Mesodermal cell (in vitro differentiated cells): ENCODE measurements around the gene PITRM1.

Experiments
- H3K27ac ChIP-seq: 2 replicates; pipeline ENCODE4 v1.7.0; 2013; ENCODE audit warnings: mild to moderate bottlenecking, low read depth, low read length, moderate library complexity; ENCODE audit not compliant: severe bottlenecking
- H3K36me3 ChIP-seq: 2 replicates; pipeline ENCODE4 v1.7.1; 2013; ENCODE audit warnings: mild to moderate bottlenecking, low read length, moderate library complexity; ENCODE audit not compliant: control insufficient read depth, insufficient read depth
- H3K4me1 ChIP-seq: one replicate; pipeline ENCODE4 v1.7.1; 2013; ENCODE audit warnings: mild to moderate bottlenecking, low read length; ENCODE audit not compliant: insufficient read depth, control insufficient read depth, poor library complexity, severe bottlenecking
- H3K4me3 ChIP-seq: 2 replicates; pipeline ENCODE4 v1.7.0; 2013; ENCODE audit warnings: low read length, control low read depth, mild to moderate bottlenecking; ENCODE audit not compliant: insufficient read depth, poor library complexity, severe bottlenecking; ENCODE audit errors: extremely low read depth
- H3K9me3 ChIP-seq: 2 replicates; pipeline ENCODE4 v1.7.1; 2013; ENCODE audit warnings: mild to moderate bottlenecking, low read length, moderate library complexity; ENCODE audit not compliant: control insufficient read depth
- WGBS, 2 experiments: methylation state at CpG; one replicate each; pipeline ENCODE4 v1.1.5; 2013; ENCODE audit warnings: missing lambda C conversion rate in 2 of 2; ENCODE audit not compliant: insufficient coverage in 2 of 2; 5-methylcytosine and 5-hydroxymethylcytosine counted together

PITRM1 gene

DNA sequence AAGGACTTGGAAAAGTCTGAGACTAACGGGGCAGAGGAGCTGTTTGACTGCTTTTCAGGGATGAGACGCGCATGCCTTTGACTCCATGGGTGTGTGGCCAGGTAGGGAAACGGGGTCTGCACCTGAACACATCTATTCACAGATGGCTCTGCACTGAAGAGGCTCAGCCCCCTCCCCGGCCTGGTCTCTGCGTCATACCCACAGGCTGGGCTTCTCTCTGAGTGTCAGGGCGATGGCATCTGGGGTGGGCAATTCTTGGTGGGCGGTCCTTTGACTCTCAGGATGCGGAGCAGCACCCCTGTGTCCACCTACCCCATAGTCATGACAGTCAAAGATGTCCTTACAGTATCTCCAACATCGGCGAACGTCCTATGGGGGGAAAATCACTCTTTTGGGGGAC, 82.2 kb downstream of the PITRM1 start:
- Histone ChIP-seq H3K4me1 (peaks cover 76% of the 10 kb centered on the region), H3K27ac (peak overlapping the region; percentile 78), H3K9me3 (no peaks in the 10 kb centered on the region), H3K36me3 (peaks cover 70% of the 10 kb centered on the region), H3K4me3 (no peak overlapping the region)
- WGBS, 2 experiments, result 93 to 95% methylated on average over 5 to 9 of the region's 12 CpGs
